Inferior parietal cortex (tissue), 1 donor: ENCODE data around the gene IQCN.

Experiments
- DNase-seq: peaks from one replicate; pipeline ENCODE4 v3.0.0-alpha.2; 2016; ENCODE audit errors: extremely low spot score

The IQCN gene

GRCh38 chr19:18287836-18288772, 13.9 kb upstream of the IQCN start:
- DNase-seq: no peak

DNA sequence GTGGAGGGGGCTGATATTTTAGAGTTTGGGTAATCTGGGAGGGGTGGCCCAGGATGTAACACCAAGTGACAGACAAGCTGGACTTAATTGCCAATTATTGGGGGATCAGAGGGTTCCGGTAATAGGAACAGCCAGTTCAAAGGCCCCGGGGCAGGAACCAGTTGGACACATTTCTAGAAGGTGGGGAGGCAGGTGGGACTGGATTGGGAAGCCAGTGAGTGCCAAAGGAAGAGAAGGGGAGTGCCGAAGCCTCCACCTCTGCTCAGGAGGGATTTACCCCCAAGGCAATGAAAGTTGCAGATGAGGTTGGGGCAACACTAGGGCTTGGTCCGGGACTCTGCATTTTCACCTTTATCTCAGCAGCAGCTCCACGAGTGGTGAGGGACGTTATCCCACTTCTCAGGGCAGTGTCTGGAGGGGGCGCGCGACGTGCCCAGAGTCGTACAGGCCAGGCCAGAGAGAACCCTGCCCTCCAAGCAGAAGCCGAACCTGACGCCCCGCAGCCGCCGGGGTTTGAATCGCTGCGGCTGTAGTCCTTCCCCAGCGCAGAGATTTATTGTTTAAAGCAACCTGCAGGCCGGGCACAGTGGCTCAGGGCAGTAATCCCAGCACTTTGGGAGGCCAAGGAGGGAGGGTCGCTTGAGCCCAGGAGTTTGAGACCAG, 12.9 kb upstream of the IQCN start:
- DNase-seq: no peak

- DNase-seq: no peak
Measured at GRCh38 chr19:18284712-18285360, 10.6 kb upstream of the IQCN start.

- DNase-seq: no peak
Measured at GRCh38 chr19:18283338-18283737, 9.1 kb upstream of the IQCN start.

DNA sequence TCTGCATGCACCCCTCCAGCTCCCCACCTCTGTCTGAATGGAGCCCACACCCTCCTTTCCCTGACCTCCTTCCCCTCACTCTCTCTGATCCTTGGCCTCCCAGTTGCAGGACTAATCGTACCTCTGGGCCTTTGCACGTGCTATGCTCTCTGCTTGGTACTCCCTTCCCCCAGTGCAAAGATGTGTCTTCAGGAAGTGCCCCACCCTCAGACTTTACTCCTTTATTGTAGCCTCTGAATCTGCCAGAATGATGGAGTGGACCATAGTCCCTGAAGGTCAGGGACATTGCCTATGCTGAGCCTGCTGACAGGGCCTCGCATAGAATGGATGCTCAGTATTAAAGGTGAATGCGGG, 8.5 kb upstream of the IQCN start:
- no peak for DNase-seq

DNA sequence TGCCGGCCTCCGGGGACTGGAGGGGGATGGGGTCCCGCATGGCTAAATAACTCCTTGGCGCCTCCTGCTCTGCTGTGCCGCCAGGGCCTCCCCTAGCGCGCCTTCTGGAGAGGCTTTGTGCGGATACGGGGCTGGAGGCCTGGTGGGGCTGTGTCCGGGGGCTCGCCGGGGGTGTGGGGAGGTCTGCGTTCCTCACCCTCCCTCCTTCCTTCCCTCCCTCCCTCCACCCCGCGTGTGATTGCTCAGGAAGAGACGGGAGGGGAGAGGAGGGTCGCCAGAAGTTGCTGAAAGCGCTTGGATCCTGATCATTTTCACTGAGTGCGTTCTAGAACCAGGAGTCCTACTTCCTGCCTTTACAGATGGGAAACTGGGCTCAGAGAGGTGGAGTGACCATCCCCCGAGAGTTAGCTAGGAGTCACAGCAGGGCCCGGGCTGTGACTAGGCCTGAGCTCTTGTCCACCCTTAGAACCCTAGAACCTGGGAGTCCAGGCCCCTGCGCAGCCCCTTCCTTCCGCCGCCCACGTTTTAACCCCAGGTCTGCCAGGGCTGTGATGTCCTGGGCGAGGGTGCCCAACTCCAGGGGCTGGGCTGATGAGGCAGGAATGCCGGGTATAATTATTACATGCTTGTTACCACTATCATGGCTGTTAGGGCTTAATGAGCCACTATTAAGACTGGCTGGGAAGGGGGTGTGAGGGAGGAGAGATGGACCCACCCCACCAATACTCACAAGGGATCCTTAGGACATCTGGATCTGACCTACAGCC, 8.0 kb upstream of the IQCN start:
- DNase-seq: no peak

- DNase-seq: peak; percentile 96
Measured at GRCh38 chr19:18281082-18282020, 7.1 kb upstream of the IQCN start, which contains the start of gene JUND. TSS of gene JUND (minus strand) at chr19:18281622. CDS start at chr19:18281484, 138 bp downstream.

DNA sequence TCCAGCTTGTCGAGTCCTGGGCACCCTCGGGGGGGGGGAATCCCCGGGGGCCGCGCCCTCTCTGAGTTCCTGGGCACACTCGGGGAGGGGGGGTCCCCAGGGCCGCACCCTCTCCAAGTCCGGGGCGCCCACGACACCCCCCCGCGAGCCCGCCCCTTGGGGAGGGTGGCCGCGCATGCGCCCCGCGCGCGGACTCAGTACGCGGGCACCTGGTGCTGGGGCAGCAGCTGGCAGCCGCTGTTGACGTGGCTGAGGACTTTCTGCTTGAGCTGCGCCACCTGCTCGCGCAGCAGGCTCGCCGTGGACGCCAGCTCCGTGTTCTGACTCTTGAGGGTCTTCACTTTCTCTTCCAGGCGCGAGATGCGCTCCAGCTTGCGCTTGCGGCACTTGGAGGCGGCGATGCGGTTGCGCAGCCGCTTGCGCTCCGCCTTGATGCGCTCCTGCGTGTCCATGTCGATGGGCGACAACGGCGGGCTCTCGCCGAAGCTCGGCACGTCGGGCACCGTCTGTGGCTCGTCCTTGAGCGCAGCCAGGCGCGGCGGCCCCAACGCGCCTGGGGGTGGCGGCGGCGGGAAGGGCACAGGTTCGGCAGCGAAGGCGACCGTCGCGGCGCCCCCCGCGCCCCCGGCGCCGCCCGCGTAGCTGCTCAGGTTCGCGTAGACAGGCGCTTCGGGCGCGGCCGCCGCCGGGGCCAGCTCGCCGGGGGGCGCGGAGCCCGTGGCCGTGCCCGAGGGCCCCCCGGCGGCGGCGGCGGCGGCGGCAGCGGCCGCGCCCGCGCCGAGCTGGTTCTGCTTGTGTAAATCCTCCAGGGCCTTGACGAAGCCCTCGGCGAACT, 6.2 kb upstream of the IQCN start:
- DNase-seq: peak; percentile 72

DNA sequence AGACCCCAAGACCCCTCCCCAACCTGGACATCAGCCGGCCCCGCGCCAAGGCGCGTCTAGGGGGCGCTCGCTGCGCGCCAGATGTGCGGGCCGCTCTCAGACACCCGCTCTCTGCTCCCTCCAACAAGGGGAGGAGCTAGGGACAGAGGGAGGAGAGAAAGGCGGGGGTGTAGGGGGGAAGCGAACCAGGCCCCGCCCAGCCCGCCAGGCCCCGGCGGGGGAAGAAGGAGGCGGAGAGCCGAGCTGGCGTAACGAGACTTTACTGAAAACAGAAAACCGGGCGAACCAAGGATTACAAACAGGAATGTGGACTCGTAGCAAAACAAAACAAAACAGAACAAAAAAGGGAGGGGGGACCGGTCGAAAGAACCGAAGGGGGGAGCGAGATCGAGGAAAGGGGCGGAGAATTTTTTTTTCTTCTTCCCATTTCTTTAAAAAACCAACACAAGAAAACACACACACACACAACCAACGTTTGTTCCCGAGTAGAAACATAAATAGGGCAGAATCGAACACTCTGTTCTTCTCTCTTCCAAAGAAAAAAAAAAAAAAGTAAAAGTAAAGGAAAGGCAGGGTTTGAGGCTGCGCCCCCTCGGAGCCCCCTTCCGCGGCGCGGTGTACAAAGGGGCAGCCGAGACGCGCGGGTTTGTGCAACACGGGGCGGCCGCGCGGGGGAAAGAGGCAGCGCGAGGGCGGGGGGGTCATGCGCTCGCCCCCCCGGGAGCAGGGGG, 5.4 kb upstream of the IQCN start:
- DNase-seq: peak; percentile 94

GRCh38 chr19:18279266-18279515, 4.9 kb upstream of the IQCN start:
- no peak for DNase-seq

DNA sequence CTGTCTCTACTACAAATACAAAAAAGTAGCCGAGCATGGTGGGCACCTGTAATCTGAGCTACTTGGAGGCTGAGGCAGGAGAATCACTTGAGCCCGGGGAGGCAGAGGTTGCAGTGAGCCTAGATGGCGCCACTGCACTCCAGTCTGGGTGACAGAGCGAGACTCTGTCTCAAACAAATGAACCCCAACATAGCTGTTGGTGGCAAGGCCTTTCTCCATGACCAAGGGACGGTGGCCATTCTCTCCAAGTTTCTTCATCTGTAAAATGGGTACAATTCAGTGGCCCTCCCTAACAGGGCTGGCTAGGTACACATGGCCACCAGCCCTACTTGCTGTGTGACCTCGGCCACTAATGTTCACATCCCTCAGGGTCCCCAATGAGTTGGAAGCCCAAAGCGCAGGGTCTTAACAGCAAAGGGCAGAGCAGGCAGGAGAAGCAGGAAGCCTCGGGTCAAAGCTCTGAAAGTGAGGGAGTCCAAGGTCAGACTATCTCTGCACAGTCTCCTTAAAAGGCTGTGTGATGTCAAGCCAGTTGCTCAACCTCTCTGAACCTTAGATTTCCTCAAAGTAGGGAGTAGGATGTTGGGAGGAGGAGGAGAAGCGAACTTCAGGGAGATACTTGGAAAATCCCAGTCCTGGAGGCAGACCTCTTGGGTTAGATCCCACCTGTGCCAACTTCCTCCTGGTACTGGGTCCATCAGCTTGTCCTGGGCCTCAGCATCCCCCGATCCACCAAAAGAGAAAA, 4.4 kb upstream of the IQCN start:
- DNase-seq: no peak

DNA sequence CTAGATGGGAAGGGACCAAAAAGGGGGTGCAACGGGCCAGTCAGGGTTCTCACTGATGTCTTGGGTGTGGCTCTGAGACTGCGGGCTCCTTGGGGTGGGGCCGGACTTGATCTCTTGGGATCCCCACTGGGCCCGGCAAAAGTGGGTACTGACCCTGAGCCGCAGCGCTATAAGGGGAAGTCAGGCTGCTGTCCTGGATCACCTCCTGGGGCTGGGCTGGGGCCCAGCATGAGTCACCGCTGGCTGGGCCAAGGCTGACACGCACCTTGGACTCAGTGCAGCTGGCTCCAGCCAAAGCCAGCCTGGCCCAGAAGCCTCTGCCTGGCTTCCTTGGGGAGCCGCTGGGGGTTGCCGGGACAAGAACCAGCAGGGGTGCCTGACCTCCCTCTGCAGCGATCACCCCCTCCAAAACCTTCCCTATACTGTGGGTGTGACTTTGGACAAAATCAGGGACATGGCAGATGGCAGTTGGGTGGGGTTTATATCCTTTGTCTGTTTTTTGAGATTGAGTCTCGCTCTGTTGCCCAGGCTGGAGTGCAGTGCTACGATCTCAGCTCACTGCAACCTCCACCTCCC, 617 bp upstream of the IQCN start:
- DNase-seq: peak; percentile 64

GRCh38 chr19:18273561-18274218, 562 bp downstream of the IQCN start:
- DNase-seq: no peak

DNA sequence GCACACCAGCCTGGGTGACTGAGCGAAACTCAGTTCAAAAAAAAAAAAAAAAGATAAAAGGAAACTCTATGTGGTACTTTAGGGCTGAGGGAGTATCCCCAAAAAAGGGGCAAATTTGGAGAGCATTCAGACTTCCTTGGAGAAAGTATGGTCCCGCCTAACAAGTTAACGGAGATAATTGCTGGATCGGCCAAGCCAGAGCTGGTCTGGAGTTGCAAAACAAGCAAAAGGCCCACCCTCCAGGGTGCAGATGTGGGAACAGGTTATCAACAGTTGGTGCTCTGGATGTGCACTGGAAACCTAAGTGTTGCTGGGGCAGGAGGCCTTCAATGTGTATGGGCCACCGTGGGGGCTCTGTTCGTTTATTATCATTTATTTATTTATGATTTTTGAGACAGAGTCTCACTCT, 2.8 kb downstream of the IQCN start:
- DNase-seq: no peak

GRCh38 chr19:18270326-18270725, 3.9 kb downstream of the IQCN start:
- no peak for DNase-seq

- no peak for DNase-seq
Measured at GRCh38 chr19:18269070-18269723, 5.1 kb downstream of the IQCN start.
